NB4 (cell line): ENCODE data around the gene KIF1A.
"Not testable (repeated sequence)": the region's sequence is repeated elsewhere in the genome, so short reads cannot be mapped to it uniquely, and the experiment has no call there.

Experiments used
- CTCF ChIP-seq: IDR thresholded peaks from one replicate; pipeline ENCODE4 v1.5.1; 2012; ENCODE audit warnings: low read depth, low read length
- MYC ChIP-seq: IDR thresholded peaks from 2 replicates; pipeline ENCODE4 v1.6.1; 2011; ENCODE audit warnings: low read depth, low read length
- POLR2A ChIP-seq: IDR thresholded peaks from 2 replicates; pipeline ENCODE4 v1.6.1; 2011; ENCODE audit warnings: mild to moderate bottlenecking; ENCODE audit not compliant: insufficient read length; ENCODE audit errors: extremely low read depth

GRCh38 chr2:240779250-240779832 lies 40.7 kb downstream of the KIF1A start:
- not testable (repeated sequence) for TF ChIP-seq MYC, CTCF, POLR2A
